CD4-positive, alpha-beta T cell (primary cell): ENCODE measurements around the gene CNTRL. TPM values are rescaled to one million over a fixed set of nuclear protein-coding genes. Genes with fewer than 3 reads are reported as not detected.

Experiments used
- ATAC-seq: fragments of 200-7000 bp; cut with Tn5 transposase; one replicate; pipeline ENCODE4 v1.10.0; 2022; ENCODE audit warnings: mild to moderate bottlenecking; ENCODE audit not compliant: poor library complexity
- CTCF ChIA-PET: fragments of 350-600 bp; sonication (Branson Sonifier 250); formaldehyde crosslinking; loops from one replicate; lab custom pipeline; 2021; ENCODE audit warnings: antibody characterized with exemption, inconsistent platforms; lab: Charles Lee
- POLR2A ChIA-PET: fragments of 350-600 bp; sonication (Branson Sonifier 250); formaldehyde crosslinking; loops from one replicate; lab custom pipeline; 2021; ENCODE audit warnings: antibody characterized with exemption, inconsistent platforms; lab: Charles Lee
- DNase-seq, 14 experiments: peaks; one replicate each; pipeline ENCODE4 v3.0.0-alpha.2; 2013 to 2020; ENCODE audit warnings: mixed read lengths in 2 of 14
- H3K27ac ChIP-seq, 2 donors: one replicate each; pipeline versions ENCODE4 v1.5.1 to v1.7.0; 2013; ENCODE audit warnings: low read length in 2 of 2, low read depth in 1 of 2, mild to moderate bottlenecking in 1 of 2
- H3K27me3 ChIP-seq, 2 experiments: 1 replicate in 1 of 2; 2 replicates in 1 of 2; pipeline versions ENCODE4 v1.6.1 to v1.7.0; 2013; ENCODE audit warnings: low read length in 2 of 2, control low read depth in 1 of 2, mild to moderate bottlenecking in 1 of 2, moderate library complexity in 1 of 2; ENCODE audit not compliant: insufficient read depth in 2 of 2, control insufficient read depth in 1 of 2
- H3K36me3 ChIP-seq: one replicate; pipeline ENCODE4 v1.6.1; 2013; ENCODE audit warnings: low read length, control low read depth; ENCODE audit not compliant: insufficient read depth
- H3K4me1 ChIP-seq: one replicate; pipeline ENCODE4 v1.6.1; 2013; ENCODE audit warnings: low read length, control low read depth; ENCODE audit not compliant: insufficient read depth
- H3K4me3 ChIP-seq: one replicate; pipeline ENCODE4 v1.5.1; 2013; ENCODE audit warnings: mild to moderate bottlenecking, low read length, moderate library complexity
- H3K9me3 ChIP-seq, 2 experiments: 1 replicate in 1 of 2; 2 replicates in 1 of 2; pipeline versions ENCODE4 v1.6.1 to v1.7.0; 2013; ENCODE audit warnings: low read length in 2 of 2, mild to moderate bottlenecking in 2 of 2, control low read depth in 1 of 2, moderate library complexity in 1 of 2; ENCODE audit not compliant: control insufficient read depth in 1 of 2, insufficient read depth in 1 of 2
- H3K27ac Mint-ChIP-seq: one replicate; pipeline ENCODE4 v1.8.0; 2020; ENCODE audit warnings: mixed read lengths
- H3K27me3 Mint-ChIP-seq: one replicate; pipeline ENCODE4 v1.8.0; 2021; ENCODE audit warnings: mixed read lengths
- H3K36me3 Mint-ChIP-seq: one replicate; pipeline ENCODE4 v1.8.0; 2021; ENCODE audit warnings: low read depth, mixed read lengths
- H3K4me1 Mint-ChIP-seq: one replicate; pipeline ENCODE4 v1.8.0; 2021; ENCODE audit warnings: low read depth, mixed read lengths
- H3K4me3 Mint-ChIP-seq: one replicate; pipeline ENCODE4 v1.8.0; 2020; ENCODE audit warnings: mild to moderate bottlenecking, mixed read lengths
- H3K9me3 Mint-ChIP-seq: one replicate; pipeline ENCODE4 v1.8.0; 2020; ENCODE audit warnings: mixed read lengths
- CTCF ChIP-seq: fragments of 200-600 bp; IDR thresholded peaks from one replicate; pipeline ENCODE4 v1.8.0; 2022; ENCODE audit warnings: antibody characterized with exemption, mild to moderate bottlenecking
- intact Hi-C, 2 experiments: fragments of 100-400 bp; cut with DNase I in 1 of 2; cut with micrococcal nuclease in 1 of 2; formaldehyde crosslinking; loops; one replicate each; pipeline versions ENCODE4 v1.15.1 to v1.9.0; 2023 to 2025; cut with DNase I, micrococcal nuclease
- total RNA-seq, 174 experiments: library from RNA in 2 of 174; stranded (reverse) in 2 of 174; gene quantifications; one replicate each; pipeline ENCODE4 v1.2.3 and lab custom pipeline; 2021 to 2026

Gene CNTRL
- total RNA-seq, 2 experiments from 2014 or later: 35.1 to 38.1 TPM

- Mint-ChIP-seq H3K27ac (peak overlapping the region; percentile 94), H3K4me1 (peaks cover 90% of the 10 kb centered on the region), H3K36me3 (peaks cover 94% of the 10 kb centered on the region), H3K4me3 (peak overlapping the region; percentile 67), H3K9me3 (peaks cover 6% of the 10 kb centered on the region), H3K27me3 (no peaks in the 10 kb centered on the region)
- H3K4me3 ChIP-seq: peak overlapping the region; percentile 17
- peak; percentile 64 to 88 (median 84) for DNase-seq
- H3K9me3 ChIP-seq: peaks cover 0 to 7% of the 10 kb centered on the region in 2 experiments
- ChIA-PET POLR2A (interaction anchor here (0.8 to 2.5 kb wide), 11 partner anchors 11 to 340 kb away, joined by 3 to 119 read pairs (median 5); partner anchors contain the start of gene FBXW2), CTCF (interaction anchor here (0.9 to 2.4 kb wide), 2 partner anchors 9 to 12 kb away, joined by 3 to 17 read pairs; no protein-coding TSS in a partner anchor)
- H3K27me3 ChIP-seq: no peaks in the 10 kb centered on the region
- intact Hi-C loops: loop anchor here in 1 of 2 experiments (1.0 kb wide), 1 partner anchor 12 kb away; no protein-coding TSS in a partner anchor
- no peak for TF ChIP-seq CTCF
- ATAC-seq: peak; percentile 99
- H3K36me3 ChIP-seq: peaks cover 38% of the 10 kb centered on the region
- H3K4me1 ChIP-seq: peaks cover 16% of the 10 kb centered on the region
- peak overlapping the region; percentile 42 to 55 for H3K27ac ChIP-seq
These were observed 58.5 kb downstream of the CNTRL start for GRCh38 chr9:121133104-121133816.

GRCh38 chr9:121135642-121136041 is 60.9 kb downstream of the CNTRL start:
- Mint-ChIP-seq H3K36me3 (peaks cover 94% of the 10 kb centered on the region), H3K4me3 (no peak overlapping the region), H3K27ac (peak overlapping the region; percentile 47), H3K9me3 (peaks cover 2% of the 10 kb centered on the region), H3K4me1 (peaks cover 71% of the 10 kb centered on the region), H3K27me3 (no peaks in the 10 kb centered on the region)
- ChIA-PET CTCF (interaction anchor here (1.0 kb wide), 1 partner anchor 14 kb away, joined by 3 read pairs; no protein-coding TSS in a partner anchor), POLR2A (interaction anchor here (1.0 to 1.3 kb wide), 3 partner anchors 12 to 14 kb away, joined by 3 to 5 read pairs (median 4); no protein-coding TSS in a partner anchor)
- no peaks in the 10 kb centered on the region for H3K27me3 ChIP-seq
- peaks cover 16% of the 10 kb centered on the region for H3K4me1 ChIP-seq
- TF ChIP-seq CTCF: no peak
- H3K4me3 ChIP-seq: no peak overlapping the region
- H3K9me3 ChIP-seq: peaks cover 0 to 7% of the 10 kb centered on the region in 2 experiments
- H3K36me3 ChIP-seq: peaks cover 59% of the 10 kb centered on the region
- no peak overlapping the region for H3K27ac ChIP-seq
- no peak for ATAC-seq
- intact Hi-C loops: no loop called here
- no peak for DNase-seq

- ChIA-PET CTCF (interaction anchor here (0.6 to 1.4 kb wide), 2 partner anchors 17 to 617 kb away, joined by 3 to 6 read pairs; no protein-coding TSS in a partner anchor), POLR2A (interaction anchor here (3.4 kb wide), 1 partner anchor 17 kb away, joined by 15 read pairs; no protein-coding TSS in a partner anchor)
- Mint-ChIP-seq H3K36me3 (peaks cover 94% of the 10 kb centered on the region), H3K27me3 (no peaks in the 10 kb centered on the region), H3K4me1 (peaks cover 47% of the 10 kb centered on the region), H3K9me3 (no peaks in the 10 kb centered on the region), H3K27ac (peak overlapping the region; percentile 59), H3K4me3 (no peak overlapping the region)
- H3K36me3 ChIP-seq: peaks cover 88% of the 10 kb centered on the region
- no peak for TF ChIP-seq CTCF
- no peak for DNase-seq
- H3K27me3 ChIP-seq: no peaks in the 10 kb centered on the region
- no peak overlapping the region for H3K27ac ChIP-seq
- intact Hi-C loops: no loop called here
- H3K4me1 ChIP-seq: peaks cover 3% of the 10 kb centered on the region
- peaks cover 0 to under 1% of the 10 kb centered on the region in 2 experiments for H3K9me3 ChIP-seq
- no peak overlapping the region for H3K4me3 ChIP-seq
- no peak for ATAC-seq
These were observed 63.8 kb downstream of the CNTRL start for GRCh38 chr9:121138561-121138960.
